ENCODE measurements around the gene DUSP21.
A peak's percentile ranks its signal among the peaks of the same experiment; 100 is the strongest.
"Not testable (repeated sequence)": the region's sequence is repeated elsewhere in the genome, so short reads cannot be mapped to it uniquely, and the experiment has no call there.

The DUSP21 gene

DNA sequence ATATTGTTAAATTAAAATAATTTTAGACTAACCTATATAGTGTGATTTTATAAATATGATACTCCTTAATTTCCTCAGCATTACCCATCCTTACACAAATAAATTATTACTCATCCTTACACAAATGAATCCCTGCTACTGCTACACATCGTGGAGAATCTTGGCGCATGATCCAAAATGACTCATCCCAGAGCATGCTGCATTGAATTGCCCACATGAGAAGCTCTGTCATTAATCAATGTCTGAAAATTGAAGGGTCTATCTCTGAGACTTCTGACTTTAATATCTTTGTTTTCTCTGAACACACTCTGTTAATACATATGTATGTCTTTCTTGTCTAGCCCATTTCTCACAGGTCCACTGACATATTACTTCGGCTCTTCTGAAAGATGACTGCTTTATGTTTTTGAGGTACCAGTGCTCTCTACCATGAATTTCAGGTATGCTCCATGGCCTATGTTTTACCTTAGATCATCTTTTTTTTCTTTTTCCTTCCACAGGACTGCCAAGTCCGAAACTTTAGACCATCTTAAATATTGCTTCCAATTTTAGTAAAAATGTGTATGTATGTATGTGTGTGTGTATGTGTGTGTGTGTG lies 15.7 kb upstream of the DUSP21 start:
- DNase-seq (ENCODE audit: low read depth): peak; percentile 95
- H3K4me3 ChIP-seq (ENCODE audit: control insufficient read depth, low read depth, low read length): no peak overlapping the region
- TF ChIP-seq, protein P1, sequence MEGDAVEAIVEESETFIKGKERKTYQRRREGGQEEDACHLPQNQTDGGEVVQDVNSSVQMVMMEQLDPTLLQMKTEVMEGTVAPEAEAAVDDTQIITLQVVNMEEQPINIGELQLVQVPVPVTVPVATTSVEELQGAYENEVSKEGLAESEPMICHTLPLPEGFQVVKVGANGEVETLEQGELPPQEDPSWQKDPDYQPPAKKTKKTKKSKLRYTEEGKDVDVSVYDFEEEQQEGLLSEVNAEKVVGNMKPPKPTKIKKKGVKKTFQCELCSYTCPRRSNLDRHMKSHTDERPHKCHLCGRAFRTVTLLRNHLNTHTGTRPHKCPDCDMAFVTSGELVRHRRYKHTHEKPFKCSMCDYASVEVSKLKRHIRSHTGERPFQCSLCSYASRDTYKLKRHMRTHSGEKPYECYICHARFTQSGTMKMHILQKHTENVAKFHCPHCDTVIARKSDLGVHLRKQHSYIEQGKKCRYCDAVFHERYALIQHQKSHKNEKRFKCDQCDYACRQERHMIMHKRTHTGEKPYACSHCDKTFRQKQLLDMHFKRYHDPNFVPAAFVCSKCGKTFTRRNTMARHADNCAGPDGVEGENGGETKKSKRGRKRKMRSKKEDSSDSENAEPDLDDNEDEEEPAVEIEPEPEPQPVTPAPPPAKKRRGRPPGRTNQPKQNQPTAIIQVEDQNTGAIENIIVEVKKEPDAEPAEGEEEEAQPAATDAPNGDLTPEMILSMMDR (conservative IDR thresholded peaks at IDR 0.05; ENCODE audit: control insufficient read depth, insufficient read depth, low read depth, low read length): no peak

DNA sequence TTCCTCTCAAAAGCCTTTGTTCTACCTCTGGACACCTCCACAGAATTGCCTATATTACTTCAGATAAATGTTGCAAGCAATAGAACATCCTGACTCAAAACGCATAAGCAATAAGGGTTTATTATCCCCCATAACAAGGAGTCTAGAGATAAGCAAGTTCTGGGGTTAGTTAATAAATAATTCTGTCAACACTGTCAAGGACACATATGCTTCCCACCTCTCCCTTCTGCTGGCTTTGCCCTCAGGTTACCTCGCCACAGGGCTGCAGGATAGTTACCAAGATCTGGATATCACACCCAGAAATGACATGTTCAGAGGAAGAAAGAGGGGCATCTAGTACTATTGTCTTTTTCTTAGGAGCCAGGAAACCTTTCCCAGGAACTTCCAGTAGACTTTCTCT lies 14.0 kb upstream of the DUSP21 start:
- TF ChIP-seq, protein P1 (conservative IDR thresholded peaks at IDR 0.05; ENCODE audit: control insufficient read depth, insufficient read depth, low read depth, low read length): no peak
- no peak for DNase-seq (ENCODE audit: low read depth)
- H3K4me3 ChIP-seq (ENCODE audit: control insufficient read depth, low read depth, low read length): no peak overlapping the region

DNA sequence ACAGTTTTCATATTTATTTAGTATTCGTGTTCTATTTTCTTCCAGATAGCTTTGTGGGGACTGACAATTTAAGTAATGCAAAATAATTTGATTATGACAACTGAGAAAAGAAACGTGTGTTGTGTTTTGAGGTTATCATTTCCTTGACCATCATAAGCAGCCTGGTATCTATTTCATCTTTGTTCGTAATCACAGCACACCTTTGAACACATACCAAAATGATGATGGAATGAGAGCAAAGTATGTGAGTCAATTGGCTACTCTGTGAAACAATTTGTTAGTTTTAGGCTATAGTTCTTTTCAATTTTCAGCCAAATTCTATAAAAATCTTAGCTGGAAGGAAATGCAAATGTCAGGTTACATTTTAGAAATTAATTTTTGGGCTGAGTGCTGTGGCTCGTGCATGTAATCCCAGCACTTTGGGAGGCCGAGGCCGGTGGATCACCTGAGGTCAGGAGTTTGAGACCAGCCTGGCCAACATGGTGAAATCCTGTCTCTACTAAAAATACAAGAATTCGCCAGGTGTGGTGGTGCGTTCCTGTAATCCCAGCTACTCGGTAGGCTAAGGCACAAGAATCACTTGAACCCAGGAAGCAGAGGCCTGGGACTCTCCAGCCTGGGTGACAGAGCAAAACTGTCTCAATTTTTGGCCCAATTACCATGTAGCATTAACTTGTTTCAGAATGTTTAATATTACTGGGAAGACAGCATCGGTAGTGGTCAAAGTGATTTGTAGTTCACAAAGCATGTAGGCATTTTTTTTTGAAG lies 1.1 kb upstream of the DUSP21 start:
- DNase-seq (ENCODE audit: low read depth): no peak

DNA sequence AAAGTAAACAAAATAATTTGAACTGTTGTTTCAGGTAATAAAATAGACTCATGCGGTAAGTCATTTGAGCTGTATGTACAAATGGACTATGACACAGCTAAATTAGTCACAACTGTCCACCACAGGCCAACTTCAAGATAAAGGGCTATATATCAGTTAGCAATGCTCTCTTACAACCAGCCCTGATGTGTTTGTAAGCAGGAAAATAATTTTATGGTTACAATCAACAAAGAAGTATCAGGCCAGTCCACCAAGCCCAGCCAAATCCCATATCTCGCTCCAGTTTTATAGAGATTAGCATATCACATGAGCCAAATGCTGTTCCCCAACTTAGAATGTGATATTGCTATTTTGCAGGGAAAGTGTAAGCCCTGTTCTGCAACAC lies 511 bp upstream of the DUSP21 start:
- TF ChIP-seq, protein P1 (conservative IDR thresholded peaks at IDR 0.05; ENCODE audit: control insufficient read depth, insufficient read depth, low read depth, low read length): no peak
- no peak overlapping the region for H3K4me3 ChIP-seq (ENCODE audit: control insufficient read depth, low read depth, low read length)
- no peak for DNase-seq (ENCODE audit: low read depth)

More for the DNA sequence above, 1.1 kb upstream of the DUSP21 start:
- TF ChIP-seq, protein P1 (conservative IDR thresholded peaks at IDR 0.05; ENCODE audit: control insufficient read depth, insufficient read depth, low read depth, low read length): no peak
- no peak overlapping the region for H3K4me3 ChIP-seq (ENCODE audit: control insufficient read depth, low read depth, low read length)

DNA sequence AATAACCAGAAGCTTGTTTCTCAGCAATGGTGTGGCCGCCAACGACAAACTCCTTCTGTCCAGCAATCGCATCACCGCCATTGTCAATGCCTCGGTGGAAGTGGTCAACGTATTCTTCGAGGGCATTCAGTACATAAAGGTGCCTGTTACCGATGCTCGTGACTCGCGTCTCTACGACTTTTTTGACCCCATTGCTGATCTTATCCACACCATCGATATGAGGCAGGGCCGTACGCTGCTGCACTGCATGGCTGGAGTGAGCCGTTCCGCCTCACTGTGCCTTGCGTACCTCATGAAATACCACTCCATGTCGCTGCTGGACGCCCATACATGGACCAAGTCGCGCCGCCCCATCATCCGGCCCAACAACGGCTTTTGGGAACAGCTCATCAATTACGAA lies 383 bp downstream of the DUSP21 start:
- DNase-seq (ENCODE audit: low read depth): no peak
- no peak overlapping the region for H3K4me3 ChIP-seq (ENCODE audit: control insufficient read depth, low read depth, low read length)
- TF ChIP-seq, protein P1 (conservative IDR thresholded peaks at IDR 0.05; ENCODE audit: control insufficient read depth, insufficient read depth, low read depth, low read length): no peak

DNA sequence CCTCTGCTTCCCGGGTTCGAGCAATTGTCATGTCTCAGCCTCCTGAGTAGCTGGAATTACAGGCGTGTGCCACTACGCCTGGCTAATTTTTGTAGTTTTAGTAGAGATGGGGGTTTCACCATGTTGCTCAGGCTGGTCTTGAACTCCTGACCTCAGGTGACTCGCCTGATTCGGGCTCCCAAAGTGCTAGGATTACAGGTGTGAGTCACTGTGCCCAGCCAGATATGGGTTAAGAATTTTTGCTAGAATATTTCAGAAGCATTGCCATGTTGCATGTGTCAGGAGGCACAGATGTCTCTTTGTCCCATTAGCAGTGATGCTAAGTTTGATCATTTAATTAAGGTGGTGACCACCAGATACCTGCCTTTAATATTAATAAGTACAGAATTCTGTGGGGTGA lies 7.1 kb downstream of the DUSP21 start:
- not testable (repeated sequence) for H3K4me3 ChIP-seq (ENCODE audit: control insufficient read depth, low read depth, low read length); DNase-seq (ENCODE audit: low read depth)

DNA sequence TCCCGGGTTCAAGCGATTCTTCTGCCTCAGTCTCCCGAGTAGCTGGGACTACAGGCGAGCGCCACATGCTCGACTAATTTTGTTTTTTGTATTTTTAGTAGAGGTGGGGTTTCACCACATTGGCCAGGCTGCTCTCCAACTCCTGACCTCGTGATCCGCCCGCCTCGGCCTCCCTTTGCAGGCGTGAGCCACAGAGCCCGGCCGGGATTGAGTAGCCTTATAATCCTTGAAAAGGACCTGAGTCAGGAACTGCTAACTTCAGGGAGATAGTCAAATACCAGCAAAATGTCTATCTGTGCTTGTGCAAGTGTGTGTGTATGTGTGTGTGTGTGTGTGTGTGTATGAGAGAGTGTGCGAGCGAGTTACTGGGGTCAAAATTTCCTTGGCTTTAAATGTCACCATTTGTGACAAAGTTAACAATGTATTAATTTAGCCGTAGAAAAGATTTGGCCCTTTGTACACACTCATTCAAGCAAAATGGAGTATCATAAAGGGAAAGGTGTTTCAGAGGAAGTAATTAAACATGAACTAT lies 27.4 kb downstream of the DUSP21 start:
- H3K4me3 ChIP-seq (ENCODE audit: control insufficient read depth, low read depth, low read length): peak overlapping the region; percentile 45
- DNase-seq (ENCODE audit: low read depth): peak; percentile 46
- TF ChIP-seq, protein P1 (conservative IDR thresholded peaks at IDR 0.05; ENCODE audit: control insufficient read depth, insufficient read depth, low read depth, low read length): no peak
